Right atrium auricular region (tissue), 2 donors: ENCODE data around the gene PRKCH. TPM values are rescaled to one million over a fixed set of nuclear protein-coding genes. Genes with fewer than 3 reads are reported as not detected.

ENCODE experiments used
- DNase-seq: peaks from one replicate; pipeline ENCODE4 v3.0.0-alpha.2; 2019; ENCODE audit warnings: low spot score
- H3K27ac ChIP-seq, 2 donors: fragments of 200-600 bp; sonication (generic); 1 replicate in 1 of 2; 2 replicates in 1 of 2; pipeline ENCODE4 v1.5.1; 2016 to 2019
- H3K27me3 ChIP-seq, 2 donors: fragments of 200-600 bp; sonication (generic); one replicate each; pipeline versions ENCODE4 v1.5.1 to v1.6.0; 2017 to 2019
- H3K36me3 ChIP-seq: fragments of 200-600 bp; sonication (generic); one replicate; pipeline ENCODE4 v1.5.1; 2016
- H3K4me1 ChIP-seq, 2 donors: fragments of 200-600 bp; sonication (generic); one replicate each; pipeline versions ENCODE4 v1.5.1 to v1.6.0; 2017 to 2019
- H3K4me3 ChIP-seq, 2 donors: fragments of 200-600 bp; sonication (generic); 1 replicate in 1 of 2; 2 replicates in 1 of 2; pipeline ENCODE4 v1.5.1; 2017 to 2019; ENCODE audit warnings: mild to moderate bottlenecking in 1 of 2, moderate library complexity in 1 of 2
- H3K9me3 ChIP-seq, 2 donors: fragments of 200-600 bp; sonication (generic); one replicate each; pipeline ENCODE4 v1.5.1; 2019
- CTCF ChIP-seq, 2 donors: fragments of 200-600 bp; sonication (generic); IDR thresholded peaks; one replicate each; pipeline ENCODE4 v1.5.1; 2019; ENCODE audit warnings: antibody characterized with exemption in 2 of 2
- total RNA-seq, 2 donors: library from RNA; depleted of rRNA; stranded (reverse); fragments of >200 nt; gene quantifications; one replicate each; pipeline ENCODE4 v1.1.0, GENCODE V29; 2016

Gene PRKCH
- total RNA-seq, 2 donors from 2014 or later: 24.9 to 40.3 TPM

GRCh38 chr14:61434311-61434710 is 112.9 kb downstream of the PRKCH start:
- no peak for TF ChIP-seq CTCF (IDR thresholded peaks at IDR 0.05)
- Histone ChIP-seq H3K36me3 (no peaks in the 10 kb centered on the region), H3K9me3 (no peaks in the 10 kb centered on the region), H3K4me1 (peaks cover 0 to 15% of the 10 kb centered on the region in 2 donors), H3K4me3 (no peak overlapping the region), H3K27me3 (no peaks in the 10 kb centered on the region), H3K27ac (no peak overlapping the region)
- DNase-seq: no peak

GRCh38 chr14:61435563-61436337 is 114.4 kb downstream of the PRKCH start:
- Histone ChIP-seq H3K36me3 (no peaks in the 10 kb centered on the region), H3K27ac (no peak overlapping the region), H3K4me3 (no peak overlapping the region), H3K4me1 (peaks cover 0 to 25% of the 10 kb centered on the region in 2 donors), H3K9me3 (no peaks in the 10 kb centered on the region), H3K27me3 (no peaks in the 10 kb centered on the region)
- DNase-seq: peak; percentile 70
- no peak for TF ChIP-seq CTCF (IDR thresholded peaks at IDR 0.05)

GRCh38 chr14:61437381-61437780 is 116.0 kb downstream of the PRKCH start:
- no peak overlapping the region for H3K27ac ChIP-seq
- no peaks in the 10 kb centered on the region for H3K9me3 ChIP-seq
- H3K36me3 ChIP-seq: no peaks in the 10 kb centered on the region
- no peak for TF ChIP-seq CTCF (IDR thresholded peaks at IDR 0.05)
- no peak for DNase-seq
- no peaks in the 10 kb centered on the region for H3K27me3 ChIP-seq
- H3K4me3 ChIP-seq: no peak overlapping the region
- peaks cover 0 to 25% of the 10 kb centered on the region in 2 donors for H3K4me1 ChIP-seq

GRCh38 chr14:61438036-61438435 is 116.7 kb downstream of the PRKCH start:
- no peak for DNase-seq
- peaks cover 0 to 25% of the 10 kb centered on the region in 2 donors for H3K4me1 ChIP-seq
- no peaks in the 10 kb centered on the region for H3K27me3 ChIP-seq
- no peaks in the 10 kb centered on the region for H3K36me3 ChIP-seq
- no peaks in the 10 kb centered on the region for H3K9me3 ChIP-seq
- no peak overlapping the region for H3K27ac ChIP-seq
- no peak overlapping the region for H3K4me3 ChIP-seq
- TF ChIP-seq CTCF (IDR thresholded peaks at IDR 0.05): no peak

- no peaks in the 10 kb centered on the region for H3K36me3 ChIP-seq
- H3K4me1 ChIP-seq: peaks cover 0 to 25% of the 10 kb centered on the region in 2 donors
- H3K27me3 ChIP-seq: no peaks in the 10 kb centered on the region
- DNase-seq: no peak
- no peak overlapping the region for H3K4me3 ChIP-seq
- no peak for TF ChIP-seq CTCF (IDR thresholded peaks at IDR 0.05)
- no peaks in the 10 kb centered on the region for H3K9me3 ChIP-seq
- H3K27ac ChIP-seq: peak overlapping the region in 1 of 2 donors; percentile 58
Observed at GRCh38 chr14:61438497-61438859, 117.1 kb downstream of the PRKCH start.
